ENCODE measurements around the gene HERC3. TPM values are rescaled to one million over a fixed set of nuclear protein-coding genes. Genes with fewer than 3 reads are reported as not detected.

The HERC3 gene
- total and polyA plus RNA-seq, 2 donors (not counting 3 experiments of a cell fraction or from before 2014, with no cell fraction given): 6.3 to 21.2 TPM

DNA sequence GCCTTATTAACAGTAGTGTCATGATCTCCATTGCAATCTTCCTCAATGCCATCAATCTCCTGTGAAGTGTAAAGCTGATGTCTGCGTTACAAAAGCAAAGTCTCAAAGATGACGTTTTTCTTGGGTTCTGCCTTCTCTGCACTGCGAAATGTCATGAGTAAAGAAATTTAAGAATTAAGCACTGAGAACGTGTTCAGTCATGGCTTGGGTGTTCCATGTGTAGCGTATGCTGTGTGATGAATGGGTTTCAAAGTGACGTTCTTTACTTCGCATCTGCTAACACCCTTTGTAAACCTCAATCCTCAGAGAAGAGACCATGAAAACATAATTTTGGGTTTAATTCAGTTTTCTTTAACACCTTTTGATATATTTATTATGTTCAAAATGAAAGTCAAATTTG lies 104.3 kb downstream of the HERC3 start:
- H3K79me2 ChIP-seq (ENCODE audit: control insufficient read depth, insufficient read depth, low read length): no peaks in the 10 kb centered on the region
- H3K27me3 ChIP-seq (ENCODE audit: control insufficient read depth in 2 of 2, insufficient read depth in 2 of 2, low read length in 2 of 2): no peaks in the 10 kb centered on the region
- peak overlapping the region in 2 of 3 experiments; percentile 71 to 93 for H3K4me3 ChIP-seq (replicated peaks in 1 of 3; ENCODE audit: insufficient read depth in 1 of 3, low read depth in 1 of 3, low read length in 3 of 3)
- H3K4me2 ChIP-seq (ENCODE audit: insufficient read depth, low read length): peak overlapping the region; percentile 76
- DNase-seq (ENCODE audit: low read depth, low spot score) (no peak), FAIRE-seq (no peak)
- H4K20me1 ChIP-seq (replicated peaks; ENCODE audit: control insufficient read depth, extremely low read depth, insufficient read depth, low read length): no peaks in the 10 kb centered on the region
- POLR2A ChIA-PET: no interaction called here
- no peak overlapping the region for H3K27ac ChIP-seq (ENCODE audit: insufficient read depth, low read depth, low read length)
- H2AFZ ChIP-seq (ENCODE audit: low read depth, low read length): peak overlapping the region; percentile 23
- H3K9ac ChIP-seq (replicated peaks; ENCODE audit: extremely low read depth, insufficient read depth, low read length): peak overlapping the region; percentile 73
- no peaks in the 10 kb centered on the region for H3K9me3 ChIP-seq (replicated peaks; ENCODE audit: control insufficient read depth, insufficient read depth, low read length)
- dilution Hi-C loops (cut with MboI; ENCODE audit: extremely low pct_ligation_motif_present, low sequenced_read_pairs) (no loop called here), intact Hi-C loops (cut with micrococcal nuclease) (no loop called here)
- CTCF ChIA-PET: interaction anchor here (1.0 to 1.7 kb wide), 3 partner anchors 10 to 37 kb away, joined by 3 to 10 read pairs (median 6); no protein-coding TSS in a partner anchor
- H3K4me1 ChIP-seq (ENCODE audit: control insufficient read depth, extremely low read depth, insufficient read depth, low read length): peaks cover 4% of the 10 kb centered on the region
- H3K36me3 ChIP-seq (ENCODE audit: control insufficient read depth in 2 of 2, extremely low read depth in 1 of 2, insufficient read depth in 2 of 2, low read length in 2 of 2): no peaks in the 10 kb centered on the region
- TF ChIP-seq, protein P1, sequence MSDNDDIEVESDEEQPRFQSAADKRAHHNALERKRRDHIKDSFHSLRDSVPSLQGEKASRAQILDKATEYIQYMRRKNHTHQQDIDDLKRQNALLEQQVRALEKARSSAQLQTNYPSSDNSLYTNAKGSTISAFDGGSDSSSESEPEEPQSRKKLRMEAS (IDR thresholded peaks at IDR 0.05; ENCODE audit: insufficient read depth, insufficient read length): no peak
- no peak for TF ChIP-seq CTCF (IDR thresholded peaks at IDR 0.05; ENCODE audit: extremely low read depth in 1 of 2, insufficient read depth in 1 of 2, low read depth in 1 of 2, low read length in 2 of 2)
- no TSS peak for BruUV-seq (replicated peaks)
- no peaks in the 10 kb centered on the region for H3K9me1 ChIP-seq (replicated peaks; ENCODE audit: control insufficient read depth, extremely low read depth, insufficient read depth, low read length)

DNA sequence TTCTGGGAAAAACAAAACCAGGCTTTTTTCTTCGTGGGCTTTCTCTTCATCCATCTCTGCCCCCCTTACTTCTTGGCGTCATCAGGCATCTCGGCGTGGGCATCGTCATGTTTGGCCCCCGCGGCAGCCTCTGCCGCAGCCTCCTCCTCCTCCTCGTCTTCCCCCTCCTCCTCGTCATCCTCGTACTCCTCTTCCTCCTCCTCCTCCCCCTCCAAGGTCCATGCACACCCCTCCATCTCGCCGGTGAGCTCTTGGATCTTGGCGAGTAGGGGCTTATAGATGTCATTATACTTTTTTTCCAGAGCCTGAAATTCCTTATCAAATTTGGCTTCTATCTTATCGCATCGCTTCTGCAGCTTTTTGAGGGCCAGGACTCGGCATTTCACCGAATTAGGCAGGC lies 104.9 kb downstream of the HERC3 start:
- H3K4me3 ChIP-seq (replicated peaks in 1 of 3; ENCODE audit: insufficient read depth in 1 of 3, low read depth in 1 of 3, low read length in 3 of 3): peak overlapping the region; percentile 71 to 93 (median 84)
- no peaks in the 10 kb centered on the region for H3K79me2 ChIP-seq (ENCODE audit: control insufficient read depth, insufficient read depth, low read length)
- peak overlapping the region; percentile 82 for H2AFZ ChIP-seq (ENCODE audit: low read depth, low read length)
- no peaks in the 10 kb centered on the region for H3K27me3 ChIP-seq (ENCODE audit: control insufficient read depth in 2 of 2, insufficient read depth in 2 of 2, low read length in 2 of 2)
- peak overlapping the region; percentile 73 for H3K9ac ChIP-seq (replicated peaks; ENCODE audit: extremely low read depth, insufficient read depth, low read length)
- H3K36me3 ChIP-seq (ENCODE audit: control insufficient read depth in 2 of 2, extremely low read depth in 1 of 2, insufficient read depth in 2 of 2, low read length in 2 of 2): no peaks in the 10 kb centered on the region
- DNase-seq (ENCODE audit: low read depth, low spot score): peak; percentile 31
- no peaks in the 10 kb centered on the region for H3K9me1 ChIP-seq (replicated peaks; ENCODE audit: control insufficient read depth, extremely low read depth, insufficient read depth, low read length)
- peak overlapping the region; percentile 52 for H3K27ac ChIP-seq (ENCODE audit: insufficient read depth, low read depth, low read length)
- no peaks in the 10 kb centered on the region for H3K9me3 ChIP-seq (replicated peaks; ENCODE audit: control insufficient read depth, insufficient read depth, low read length)
- H3K4me1 ChIP-seq (ENCODE audit: control insufficient read depth, extremely low read depth, insufficient read depth, low read length): peaks cover 4% of the 10 kb centered on the region
- ChIA-PET CTCF (interaction anchor here (0.8 to 1.1 kb wide), 3 partner anchors 38 to 158 kb away, joined by 3 to 5 read pairs (median 3); no protein-coding TSS in a partner anchor), POLR2A (no interaction called here)
- no TSS peak for BruUV-seq (replicated peaks)
- dilution Hi-C loops (cut with MboI; ENCODE audit: extremely low pct_ligation_motif_present, low sequenced_read_pairs) (no loop called here), intact Hi-C loops (cut with micrococcal nuclease) (no loop called here)
- FAIRE-seq: no peak
- peak overlapping the region; percentile 76 for H3K4me2 ChIP-seq (ENCODE audit: insufficient read depth, low read length)
- no peak for TF ChIP-seq EZH2 (IDR thresholded peaks at IDR 0.05; ENCODE audit: borderline replicate concordance, low read depth, low read length, severe bottlenecking)
- no peak for TF ChIP-seq CTCF (IDR thresholded peaks at IDR 0.05; ENCODE audit: extremely low read depth in 1 of 2, insufficient read depth in 1 of 2, low read depth in 1 of 2, low read length in 2 of 2)
- TF ChIP-seq GATA2 (IDR thresholded peaks at IDR 0.05; ENCODE audit: insufficient read depth, insufficient read length, low read depth, low read length): no peak
- TF ChIP-seq JUN (IDR thresholded peaks at IDR 0.05; ENCODE audit: borderline replicate concordance, insufficient read depth, insufficient read length, low read depth): no peak
- TF ChIP-seq MYC (IDR thresholded peaks at IDR 0.05; ENCODE audit: low read depth, low read length): no peak
- no peak for TF ChIP-seq POLR2AphosphoS5 (IDR thresholded peaks at IDR 0.05; ENCODE audit: insufficient read depth, low read depth, low read length)
- TF ChIP-seq, protein P1 (IDR thresholded peaks at IDR 0.05; ENCODE audit: insufficient read depth, insufficient read length): no peak
- no peak for TF ChIP-seq FOS (IDR thresholded peaks at IDR 0.05; ENCODE audit: borderline replicate concordance, insufficient read depth, low read length)
- TF ChIP-seq POLR2A (IDR thresholded peaks at IDR 0.05; ENCODE audit: low read depth, low read length): no peak
- no peaks in the 10 kb centered on the region for H4K20me1 ChIP-seq (replicated peaks; ENCODE audit: control insufficient read depth, extremely low read depth, insufficient read depth, low read length)

Measured in endothelial cell of umbilical vein (primary cell).